Measurements from ENCODE around the gene MYO9A. TPM values are rescaled to one million over a fixed set of nuclear protein-coding genes. Genes with fewer than 3 reads are reported as not detected.

MYO9A gene
- total RNA-seq, 1 experiment from 2014 or later = 23.0 TPM

GRCh38 chr15:72146934-72147333 is 29.0 kb upstream of the MYO9A start:
- Histone ChIP-seq H3K36me3 (ENCODE audit: control insufficient read depth in 1 of 2, insufficient read depth in 2 of 2, low read length in 2 of 2) (no peaks in the 10 kb centered on the region), H3K4me2 (ENCODE audit: low read length) (no peak overlapping the region), H3K79me2 (ENCODE audit: insufficient read depth, low read length) (no peaks in the 10 kb centered on the region), H3K4me1 (ENCODE audit: control insufficient read depth in 1 of 2, insufficient read depth in 2 of 2, low read length in 2 of 2) (no peaks in the 10 kb centered on the region), H4K20me1 (ENCODE audit: insufficient read depth) (no peaks in the 10 kb centered on the region), H3K4me3 (replicated peaks in 1 of 2; ENCODE audit: low read depth in 1 of 2, low read length in 2 of 2) (no peak overlapping the region), H3K9ac (ENCODE audit: low read length) (no peak overlapping the region), H2AFZ (ENCODE audit: low read depth, low read length, poor library complexity, severe bottlenecking) (no peak overlapping the region), H3K9me3 (ENCODE audit: control insufficient read depth in 1 of 2, insufficient read depth in 1 of 2, low read depth in 1 of 2, low read length in 2 of 2) (no peaks in the 10 kb centered on the region), H3K27ac (ENCODE audit: low read depth, low read length) (no peak overlapping the region), H3K9me2 (ENCODE audit: insufficient read depth) (no peaks in the 10 kb centered on the region), H3K27me3 (ENCODE audit: insufficient read depth, low read length) (no peaks in the 10 kb centered on the region)
- BruUV-seq (replicated peaks) = no TSS peak
- POLR2A ChIA-PET = no interaction called here
- TF ChIP-seq SIN3A (IDR thresholded peaks at IDR 0.05; ENCODE audit: low read depth) (no peak), ATF3 (IDR thresholded peaks at IDR 0.05) (no peak), YY1 (IDR thresholded peaks at IDR 0.05; ENCODE audit: extremely low read depth, insufficient replicate concordance, low read depth, low read length) (no peak), EGR1 (IDR thresholded peaks at IDR 0.05; ENCODE audit: low read depth) (no peak), ZFX (IDR thresholded peaks at IDR 0.05) (no peak)
- DNase-seq (ENCODE audit: low read depth, low spot score) (no peak), ATAC-seq (no peak)
- CTCF ChIA-PET = interaction anchor here (1.8 kb wide), 1 partner anchor 9 kb away, joined by 5 read pairs; no protein-coding TSS in a partner anchor
- intact Hi-C loops (cut with micrococcal nuclease) = no loop called here
- RAD21 ChIA-PET (ENCODE audit: low non-redundant PET in 1 of 2, low total read pairs in 2 of 2, uncharacterized antibody in 2 of 2, unreplicated experiment in 2 of 2) = no interaction called here

- Histone ChIP-seq H3K36me3 (ENCODE audit: control insufficient read depth in 1 of 2, insufficient read depth in 2 of 2, low read length in 2 of 2) (no peaks in the 10 kb centered on the region), H4K20me1 (ENCODE audit: insufficient read depth) (no peaks in the 10 kb centered on the region), H3K27ac (ENCODE audit: low read depth, low read length) (no peak overlapping the region), H3K4me3 (replicated peaks in 1 of 2; ENCODE audit: low read depth in 1 of 2, low read length in 2 of 2) (no peak overlapping the region), H3K27me3 (ENCODE audit: insufficient read depth, low read length) (no peaks in the 10 kb centered on the region), H3K4me2 (ENCODE audit: low read length) (no peak overlapping the region), H3K4me1 (ENCODE audit: control insufficient read depth in 1 of 2, insufficient read depth in 2 of 2, low read length in 2 of 2) (no peaks in the 10 kb centered on the region), H3K9me3 (ENCODE audit: control insufficient read depth in 1 of 2, insufficient read depth in 1 of 2, low read depth in 1 of 2, low read length in 2 of 2) (no peaks in the 10 kb centered on the region), H3K9ac (ENCODE audit: low read length) (no peak overlapping the region), H3K9me2 (ENCODE audit: insufficient read depth) (no peaks in the 10 kb centered on the region), H2AFZ (ENCODE audit: low read depth, low read length, poor library complexity, severe bottlenecking) (no peak overlapping the region), H3K79me2 (ENCODE audit: insufficient read depth, low read length) (no peaks in the 10 kb centered on the region)
- intact Hi-C loops (cut with micrococcal nuclease) = no loop called here
- ChIA-PET RAD21 (ENCODE audit: low non-redundant PET in 1 of 2, low total read pairs in 2 of 2, uncharacterized antibody in 2 of 2, unreplicated experiment in 2 of 2) (no interaction called here), POLR2A (interaction anchor here (0.6 kb wide), 1 partner anchor 28 kb away, joined by 4 read pairs; the partner anchor contains the start of gene SENP8), CTCF (no interaction called here)
- ATAC-seq (no peak), DNase-seq (ENCODE audit: low read depth, low spot score) (no peak)
- TF ChIP-seq JUND (IDR thresholded peaks at IDR 0.05) (no peak), FOSL1 (IDR thresholded peaks at IDR 0.05; ENCODE audit: low read depth) (no peak), ZFX (IDR thresholded peaks at IDR 0.05) (no peak), SIN3A (IDR thresholded peaks at IDR 0.05; ENCODE audit: low read depth) (no peak), RAD21 (IDR thresholded peaks at IDR 0.05; ENCODE audit: low read depth) (no peak), POLR2A (IDR thresholded peaks at IDR 0.05; ENCODE audit: borderline replicate concordance, extremely low read depth, insufficient read depth, insufficient read length) (no peak), TCF7L2 (IDR thresholded peaks at IDR 0.05; ENCODE audit: borderline replicate concordance, extremely low read depth, insufficient read depth, insufficient read length) (no peak), EGR1 (IDR thresholded peaks at IDR 0.05; ENCODE audit: low read depth) (no peak), CBX3 (IDR thresholded peaks at IDR 0.05; ENCODE audit: low read depth) (no peak), POLR2AphosphoS5 (IDR thresholded peaks at IDR 0.05; ENCODE audit: low read depth, low read length) (no peak)
- no TSS peak for BruUV-seq (replicated peaks)
Measured at GRCh38 chr15:72146221-72146620, 28.3 kb upstream of the MYO9A start.
